Osteoblast (primary cell): ENCODE measurements around the gene AMOTL1. TPM values are rescaled to one million over a fixed set of nuclear protein-coding genes. Genes with fewer than 3 reads are reported as not detected.
"Not testable (repeated sequence)": the region's sequence is repeated elsewhere in the genome, so short reads cannot be mapped to it uniquely, and the experiment has no call there.

Experiments
- DNase-seq: peaks from one replicate; pipeline ENCODE4 v3.0.0; 2011; ENCODE audit warnings: low spot score, mixed read lengths; ENCODE audit not compliant: insufficient read length; ENCODE audit errors: missing footprints
- H2AFZ ChIP-seq: 2 replicates; pipeline ENCODE4 v1.6.0; 2011; ENCODE audit warnings: mild to moderate bottlenecking, low read length
- H3K27ac ChIP-seq: 2 replicates; pipeline ENCODE4 v1.5.1; 2011; ENCODE audit warnings: mild to moderate bottlenecking, low read depth, low read length, moderate library complexity
- H3K27me3 ChIP-seq: 2 replicates; pipeline ENCODE4 v1.6.0; 2012; ENCODE audit warnings: mild to moderate bottlenecking, control low read depth, inconsistent platforms, low read length, moderate library complexity; ENCODE audit not compliant: insufficient read depth
- H3K36me3 ChIP-seq: 2 replicates; pipeline ENCODE4 v1.5.1; 2011; ENCODE audit warnings: mild to moderate bottlenecking, low read length, control low read depth, moderate library complexity; ENCODE audit not compliant: insufficient read depth
- H3K4me1 ChIP-seq: 2 replicates; pipeline ENCODE4 v1.5.1; 2011; ENCODE audit warnings: mild to moderate bottlenecking, low read length, control low read depth, moderate library complexity; ENCODE audit not compliant: insufficient read depth
- H3K4me2 ChIP-seq: 2 replicates; pipeline ENCODE4 v1.6.0; 2011; ENCODE audit warnings: mild to moderate bottlenecking, low read length; ENCODE audit not compliant: insufficient read depth
- H3K4me3 ChIP-seq: fragments of 200-600 bp; sonication (generic); 3 replicates; pipeline ENCODE4 v1.5.1; 2012; ENCODE audit warnings: mild to moderate bottlenecking, low read length, inconsistent platforms; ENCODE audit not compliant: insufficient read depth
- H3K79me2 ChIP-seq: 2 replicates; pipeline ENCODE4 v1.6.0; 2012; ENCODE audit warnings: mild to moderate bottlenecking, low read length, control low read depth, inconsistent platforms; ENCODE audit not compliant: insufficient read depth
- H3K9me3 ChIP-seq: 2 replicates; pipeline ENCODE4 v1.5.1; 2011; ENCODE audit warnings: low read depth, low read length, control low read depth
- H4K20me1 ChIP-seq: 2 replicates; pipeline ENCODE4 v1.6.0; 2012; ENCODE audit warnings: mild to moderate bottlenecking, low read length, control low read depth; ENCODE audit not compliant: insufficient read depth
- CTCF ChIP-seq: IDR thresholded peaks from 2 replicates; pipeline ENCODE4 v1.5.1; 2011; ENCODE audit warnings: mild to moderate bottlenecking, low read depth, low read length, moderate library complexity; ENCODE audit errors: extremely low read depth
- total RNA-seq: library from RNA; depleted of rRNA; stranded (reverse); fragments of >200 nt; gene quantifications from 2 replicates; pipeline ENCODE4 v1.2.3, GENCODE V29; 2012

The AMOTL1 gene
- total RNA-seq, 1 donor, result 53.6 TPM

- no peak for TF ChIP-seq CTCF
- Histone ChIP-seq H3K79me2 (peaks cover 70% of the 10 kb centered on the region), H3K4me2 (no peak overlapping the region), H3K36me3 (no peaks in the 10 kb centered on the region), H2AFZ (no peak overlapping the region), H3K4me1 (peaks cover 70% of the 10 kb centered on the region), H3K4me3 (no peak overlapping the region), H3K27ac (peak overlapping the region; percentile 9), H3K27me3 (no peaks in the 10 kb centered on the region), H4K20me1 (no peaks in the 10 kb centered on the region), H3K9me3 (no peaks in the 10 kb centered on the region)
- DNase-seq, result no peak
Measured at GRCh38 chr11:94790197-94790596, 22.0 kb downstream of the AMOTL1 start.

DNA sequence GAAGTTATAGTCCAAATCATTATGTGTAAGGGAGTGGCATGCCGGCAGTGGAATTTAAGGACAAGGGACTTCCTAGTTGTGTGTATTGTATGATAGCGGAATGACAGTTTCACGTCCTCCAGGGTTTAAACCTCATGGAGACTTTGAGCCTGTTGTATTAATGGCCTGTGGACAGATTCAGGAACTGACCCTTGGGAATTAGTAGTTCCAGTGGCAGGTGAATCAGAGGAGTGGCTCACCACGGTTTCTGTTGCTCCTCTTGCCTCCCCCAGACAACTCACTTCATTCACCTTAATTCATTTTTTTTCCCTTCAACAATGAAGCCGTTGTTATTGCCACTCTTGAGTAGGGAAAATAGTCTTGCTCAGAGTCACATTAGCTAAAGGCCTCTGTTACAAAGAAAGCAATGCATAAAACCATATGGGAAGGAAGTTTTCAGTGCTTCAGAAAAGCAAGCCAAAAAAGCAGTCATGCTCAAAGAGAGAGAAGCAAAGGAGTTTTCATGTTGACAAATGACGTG lies 22.6 kb downstream of the AMOTL1 start:
- Histone ChIP-seq H3K4me2 (peak overlapping the region; percentile 10), H3K9me3 (no peaks in the 10 kb centered on the region), H3K36me3 (no peaks in the 10 kb centered on the region), H4K20me1 (no peaks in the 10 kb centered on the region), H3K79me2 (peaks cover 65% of the 10 kb centered on the region), H3K27ac (peak overlapping the region; percentile 9), H3K4me1 (peaks cover 74% of the 10 kb centered on the region), H3K4me3 (no peak overlapping the region), H2AFZ (no peak overlapping the region), H3K27me3 (no peaks in the 10 kb centered on the region)
- TF ChIP-seq CTCF, result no peak
- no peak for DNase-seq

DNA sequence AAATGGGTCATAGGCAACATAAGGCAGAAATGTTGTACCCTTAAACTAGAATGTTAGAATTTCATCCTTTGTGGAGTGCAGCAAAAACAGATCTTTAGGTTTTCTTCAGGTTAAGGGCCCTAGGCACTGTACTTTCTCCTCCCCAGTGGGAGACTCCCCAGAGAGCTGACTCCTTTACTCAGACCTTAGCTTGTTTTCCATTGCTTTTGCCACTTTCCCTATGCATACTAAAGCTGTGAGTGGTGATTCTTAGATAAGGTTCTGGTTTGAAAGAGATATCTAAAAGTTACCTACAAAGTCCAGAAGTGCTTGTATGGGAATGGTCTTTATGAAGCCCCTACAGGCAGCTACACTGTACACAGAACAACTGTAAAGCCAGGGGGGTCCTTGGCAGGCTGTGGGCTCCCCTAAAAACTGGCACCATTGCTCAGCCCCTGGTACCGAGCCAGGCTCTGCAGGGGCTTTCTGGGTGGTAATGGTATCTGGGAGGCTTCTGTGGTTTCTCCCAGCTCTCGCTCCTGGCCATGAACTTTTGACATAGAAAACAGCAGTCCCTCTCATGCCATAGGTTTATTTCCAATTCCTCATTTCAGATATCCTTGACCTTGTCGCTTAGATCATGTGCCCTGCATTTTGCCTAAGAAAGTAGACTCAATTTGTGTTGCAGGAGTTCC lies 23.2 kb downstream of the AMOTL1 start:
- Histone ChIP-seq H4K20me1 (no peaks in the 10 kb centered on the region), H3K4me1 (peaks cover 80% of the 10 kb centered on the region), H3K4me3 (no peak overlapping the region), H2AFZ (no peak overlapping the region), H3K27me3 (no peaks in the 10 kb centered on the region), H3K4me2 (peak overlapping the region; percentile 10), H3K27ac (peak overlapping the region; percentile 9), H3K9me3 (no peaks in the 10 kb centered on the region), H3K36me3 (no peaks in the 10 kb centered on the region), H3K79me2 (peaks cover 67% of the 10 kb centered on the region)
- peak; percentile 65 for DNase-seq
- TF ChIP-seq CTCF, result no peak

DNA sequence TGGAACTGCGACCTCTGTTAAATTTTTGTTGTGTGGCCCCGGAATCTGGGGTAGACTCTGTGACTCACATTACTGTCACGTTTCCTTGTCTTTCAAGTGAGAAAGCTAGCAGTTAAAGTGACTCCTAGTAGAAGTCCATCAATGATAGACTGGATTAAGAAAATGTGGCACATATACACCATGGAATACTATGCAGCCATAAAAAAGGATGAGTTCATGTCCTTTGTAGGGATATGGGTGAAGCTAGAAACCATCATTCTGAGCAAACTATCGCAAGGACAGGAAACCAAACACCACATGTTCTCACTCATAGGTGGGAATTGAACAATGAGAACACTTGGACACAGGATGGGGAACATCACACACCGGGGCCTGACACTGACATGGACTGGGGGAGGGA lies 23.8 kb downstream of the AMOTL1 start:
- H4K20me1 ChIP-seq, H3K4me2 ChIP-seq: not testable (repeated sequence)
- peaks cover 83% of the 10 kb centered on the region for H3K4me1 ChIP-seq

More for the DNA sequence above, 23.8 kb downstream of the AMOTL1 start:
- not testable (repeated sequence) for DNase-seq, H3K9me3 ChIP-seq, H3K36me3 ChIP-seq, H2AFZ ChIP-seq, H3K27me3 ChIP-seq, H3K4me3 ChIP-seq
- Histone ChIP-seq H3K27ac (peak overlapping the region; percentile 9), H3K79me2 (peaks cover 68% of the 10 kb centered on the region)
